HG03442 (cell line): ENCODE results near the gene C1QA.

Experiments used
- ATAC-seq: cut with Tn5 transposase; IDR thresholded peaks from one replicate; pipeline ENCODE4 v1.9.1; 2021; ENCODE audit warnings: mild to moderate bottlenecking, moderate library complexity; ENCODE audit not compliant: unreplicated experiment

Gene C1QA

GRCh38 chr1:22612671-22613571 is 23.5 kb upstream of the C1QA start:
- ATAC-seq, result no peak

- no peak for ATAC-seq
These were observed 22.9 kb upstream of the C1QA start for GRCh38 chr1:22613572-22613918.

GRCh38 chr1:22613951-22614350 is 22.5 kb upstream of the C1QA start:
- ATAC-seq, result no peak

GRCh38 chr1:22615886-22616285 is 20.5 kb upstream of the C1QA start:
- ATAC-seq, result no peak

- ATAC-seq, result no peak
These were observed 19.9 kb upstream of the C1QA start for GRCh38 chr1:22616571-22616970.

- ATAC-seq, result no peak
These were observed 18.4 kb upstream of the C1QA start for GRCh38 chr1:22618056-22618455.

- ATAC-seq, result no peak
These were observed 17.2 kb upstream of the C1QA start for GRCh38 chr1:22619252-22619651.

- ATAC-seq, result no peak
These were observed 16.6 kb upstream of the C1QA start for GRCh38 chr1:22619798-22620197.

GRCh38 chr1:22621761-22622160 is 14.7 kb upstream of the C1QA start:
- no peak for ATAC-seq

- no peak for ATAC-seq
These were observed 11.0 kb upstream of the C1QA start for GRCh38 chr1:22625262-22625925.

GRCh38 chr1:22626237-22627157 is 9.9 kb upstream of the C1QA start:
- no peak for ATAC-seq

- ATAC-seq, result no peak
These were observed 9.1 kb upstream of the C1QA start for GRCh38 chr1:22627331-22627730.

- ATAC-seq, result no peak
These were observed 7.6 kb upstream of the C1QA start for GRCh38 chr1:22628698-22629444.

- no peak for ATAC-seq
These were observed 6.5 kb upstream of the C1QA start for GRCh38 chr1:22629886-22630285.

- no peak for ATAC-seq
These were observed 2.5 kb upstream of the C1QA start for GRCh38 chr1:22633697-22634463.

GRCh38 chr1:22635436-22635835 is 992 bp upstream of the C1QA start:
- no peak for ATAC-seq

GRCh38 chr1:22636927-22637326 is 499 bp downstream of the C1QA start:
- no peak for ATAC-seq

- ATAC-seq, result no peak
These were observed 1.5 kb downstream of the C1QA start for GRCh38 chr1:22637907-22638445.

GRCh38 chr1:22638476-22639234 is 2.2 kb downstream of the C1QA start:
- ATAC-seq, result no peak
